ENCODE results near the gene NPDC1. TPM values are rescaled to one million over a fixed set of nuclear protein-coding genes. Genes with fewer than 3 reads are reported as not detected.

The NPDC1 gene, protein sequence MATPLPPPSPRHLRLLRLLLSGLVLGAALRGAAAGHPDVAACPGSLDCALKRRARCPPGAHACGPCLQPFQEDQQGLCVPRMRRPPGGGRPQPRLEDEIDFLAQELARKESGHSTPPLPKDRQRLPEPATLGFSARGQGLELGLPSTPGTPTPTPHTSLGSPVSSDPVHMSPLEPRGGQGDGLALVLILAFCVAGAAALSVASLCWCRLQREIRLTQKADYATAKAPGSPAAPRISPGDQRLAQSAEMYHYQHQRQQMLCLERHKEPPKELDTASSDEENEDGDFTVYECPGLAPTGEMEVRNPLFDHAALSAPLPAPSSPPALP
- total RNA-seq = 4.7 and 6.9 TPM in 2 replicates

DNA sequence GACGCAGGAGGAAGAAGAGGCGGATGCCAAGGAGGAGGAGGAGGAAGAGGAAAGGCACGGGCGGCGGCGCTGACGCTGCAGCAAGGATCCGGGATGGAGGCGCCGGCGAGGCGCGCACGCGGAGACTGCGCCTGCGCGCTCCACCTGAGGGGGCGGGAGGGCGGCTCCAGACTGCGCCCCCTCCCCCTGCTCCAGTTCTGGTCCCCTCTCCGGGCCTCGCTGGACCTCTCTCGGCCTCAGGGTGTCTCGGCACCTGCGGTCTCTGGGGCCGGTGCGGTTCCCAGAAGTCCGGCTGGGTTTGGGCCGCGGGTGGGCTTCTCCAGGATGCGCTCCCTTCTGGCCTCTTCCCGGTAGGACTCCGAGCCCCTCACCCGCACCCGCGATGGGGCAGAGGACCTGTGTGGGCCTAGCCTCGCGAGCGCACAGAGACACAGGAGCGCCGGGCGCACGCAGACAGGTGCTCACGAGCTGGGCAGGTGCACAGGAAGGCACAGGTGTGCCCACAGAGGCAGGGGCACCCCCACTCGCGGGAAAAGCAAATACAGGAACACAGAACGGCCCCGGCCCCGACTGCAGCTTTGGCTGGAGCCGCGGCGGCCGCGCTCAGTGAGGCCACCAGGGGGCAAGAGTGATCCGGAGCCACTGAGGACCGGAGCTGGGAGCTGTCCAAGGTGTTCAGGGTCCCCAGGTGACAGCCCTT, at the start of gene NPDC1:
Gene NPDC1, minus strand, starts transcription at position 90 of the 700 bp plus-strand sequence. CDS start 188 bp downstream, outside the sequence.

DNA sequence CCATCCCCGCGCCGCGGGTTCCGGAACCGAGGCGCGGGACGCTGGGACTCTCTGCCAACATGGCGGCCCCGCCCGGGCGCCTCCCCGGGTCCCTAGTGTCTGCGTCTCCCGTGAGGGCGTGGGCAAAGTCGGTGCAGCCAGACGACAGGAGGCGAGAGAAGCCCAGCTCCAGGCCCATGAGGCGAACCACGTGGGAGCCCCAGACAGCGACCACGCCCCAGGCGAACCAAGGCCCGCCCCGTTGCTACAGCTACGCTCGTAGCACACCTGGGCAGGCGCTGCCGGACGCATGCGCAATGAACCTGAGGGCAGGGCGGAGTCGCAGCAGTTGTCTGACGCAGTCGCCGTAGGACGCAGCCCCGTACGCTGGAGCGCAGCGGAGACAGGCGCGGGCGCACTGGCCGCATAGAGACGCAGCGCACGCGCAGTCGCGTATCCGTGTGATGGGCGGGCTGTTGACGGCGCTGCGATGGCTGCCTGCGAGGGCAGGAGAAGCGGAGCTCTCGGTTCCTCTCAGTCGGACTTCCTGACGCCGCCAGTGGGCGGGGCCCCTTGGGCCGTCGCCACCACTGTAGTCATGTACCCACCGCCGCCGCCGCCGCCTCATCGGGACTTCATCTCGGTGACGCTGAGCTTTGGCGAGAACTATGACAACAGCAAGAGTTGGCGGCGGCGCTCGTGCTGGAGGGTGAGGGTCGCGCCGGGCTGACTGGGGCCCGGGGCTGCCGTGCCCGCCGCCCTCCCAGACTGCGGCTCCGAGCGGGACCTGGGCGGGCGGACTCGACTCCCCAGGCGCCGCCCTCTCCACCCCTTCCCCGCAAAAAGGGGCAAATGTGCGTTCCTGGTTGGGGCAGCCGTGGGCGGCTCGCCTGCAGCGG, 40.8 kb upstream of the NPDC1 start, which contains the start of gene MAN1B1:
Gene MAN1B1, plus strand, starts transcription at position 455 of the 878 bp plus-strand sequence. Its CDS starts 15 bp downstream, at position 470.

DNA sequence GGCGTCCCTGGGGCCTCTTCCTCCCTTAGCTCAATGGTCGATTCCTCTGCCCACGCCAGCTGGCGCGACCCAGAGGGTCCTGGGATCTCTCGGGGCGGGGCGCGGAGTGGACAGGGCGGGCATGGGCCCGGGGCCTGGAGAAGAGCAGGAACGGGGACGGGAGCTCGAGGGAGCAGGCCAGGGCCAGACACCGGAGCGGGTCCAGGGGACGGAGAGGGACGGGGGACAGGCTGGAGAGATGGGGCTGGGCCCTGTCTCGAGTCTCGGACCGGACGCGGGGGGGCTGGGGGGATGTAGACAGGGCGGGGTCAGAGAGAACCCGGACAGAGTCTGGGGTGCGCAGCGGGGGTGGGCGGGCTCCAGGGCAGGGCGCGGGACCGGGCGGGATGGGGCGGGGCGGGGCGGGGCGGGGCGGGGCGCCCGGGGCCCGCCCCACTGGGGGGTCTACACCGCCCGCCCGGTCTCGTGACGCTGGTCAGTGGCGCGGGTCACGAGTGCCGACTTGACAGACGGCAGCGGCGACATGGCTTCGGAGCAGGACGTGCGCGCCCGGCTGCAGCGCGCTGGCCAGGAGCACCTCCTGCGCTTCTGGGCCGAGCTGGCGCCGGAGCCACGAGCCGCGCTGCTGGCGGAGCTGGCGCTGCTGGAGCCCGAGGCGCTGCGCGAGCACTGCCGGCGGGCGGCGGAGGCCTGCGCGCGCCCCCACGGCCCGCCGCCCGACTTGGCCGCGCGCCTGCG, 31.2 kb upstream of the NPDC1 start, which contains the start of gene UAP1L1:
Gene UAP1L1, plus strand, starts transcription at position 508 of the 738 bp plus-strand sequence. Its CDS starts 16 bp downstream, at position 524.

DNA sequence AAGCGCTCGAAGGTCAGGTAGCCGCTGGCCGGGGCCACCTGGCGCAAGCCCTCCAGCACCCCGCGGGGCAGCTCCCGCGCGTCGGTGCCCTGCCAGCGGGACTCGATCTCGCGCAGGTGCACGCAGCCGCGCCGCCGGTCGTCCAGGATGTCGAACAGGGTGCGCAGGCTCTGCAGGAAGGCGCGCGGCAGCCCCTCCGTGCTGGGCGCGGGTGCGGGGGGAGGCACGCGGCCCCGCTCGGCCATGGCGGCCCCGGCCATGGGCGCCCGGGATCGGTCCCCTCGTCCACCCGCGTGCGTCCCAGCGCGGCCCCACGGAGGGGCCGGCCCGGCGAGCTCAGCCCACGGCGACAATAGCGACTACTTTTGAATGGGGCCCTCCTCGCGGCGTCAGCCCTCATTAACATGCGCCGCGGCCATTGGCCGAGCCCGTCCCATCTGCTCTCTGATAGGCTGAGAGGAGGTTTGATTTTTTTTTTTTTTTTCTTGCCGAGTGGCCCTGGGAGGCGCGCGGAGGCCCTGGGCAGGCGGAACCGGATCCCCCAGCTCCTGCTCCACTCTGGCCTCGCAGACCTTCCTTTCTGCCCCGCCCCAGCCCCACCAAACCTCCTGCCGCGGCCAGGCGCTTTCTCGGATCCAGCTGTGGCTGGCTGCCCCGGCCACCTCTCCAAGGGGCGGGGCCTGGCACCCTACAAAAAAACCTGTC, 24.4 kb upstream of the NPDC1 start, which contains the start of gene SAPCD2:
Gene SAPCD2, minus strand, starts transcription at position 357 of the 705 bp plus-strand sequence. Its CDS starts 97 bp downstream, at position 260.

DNA sequence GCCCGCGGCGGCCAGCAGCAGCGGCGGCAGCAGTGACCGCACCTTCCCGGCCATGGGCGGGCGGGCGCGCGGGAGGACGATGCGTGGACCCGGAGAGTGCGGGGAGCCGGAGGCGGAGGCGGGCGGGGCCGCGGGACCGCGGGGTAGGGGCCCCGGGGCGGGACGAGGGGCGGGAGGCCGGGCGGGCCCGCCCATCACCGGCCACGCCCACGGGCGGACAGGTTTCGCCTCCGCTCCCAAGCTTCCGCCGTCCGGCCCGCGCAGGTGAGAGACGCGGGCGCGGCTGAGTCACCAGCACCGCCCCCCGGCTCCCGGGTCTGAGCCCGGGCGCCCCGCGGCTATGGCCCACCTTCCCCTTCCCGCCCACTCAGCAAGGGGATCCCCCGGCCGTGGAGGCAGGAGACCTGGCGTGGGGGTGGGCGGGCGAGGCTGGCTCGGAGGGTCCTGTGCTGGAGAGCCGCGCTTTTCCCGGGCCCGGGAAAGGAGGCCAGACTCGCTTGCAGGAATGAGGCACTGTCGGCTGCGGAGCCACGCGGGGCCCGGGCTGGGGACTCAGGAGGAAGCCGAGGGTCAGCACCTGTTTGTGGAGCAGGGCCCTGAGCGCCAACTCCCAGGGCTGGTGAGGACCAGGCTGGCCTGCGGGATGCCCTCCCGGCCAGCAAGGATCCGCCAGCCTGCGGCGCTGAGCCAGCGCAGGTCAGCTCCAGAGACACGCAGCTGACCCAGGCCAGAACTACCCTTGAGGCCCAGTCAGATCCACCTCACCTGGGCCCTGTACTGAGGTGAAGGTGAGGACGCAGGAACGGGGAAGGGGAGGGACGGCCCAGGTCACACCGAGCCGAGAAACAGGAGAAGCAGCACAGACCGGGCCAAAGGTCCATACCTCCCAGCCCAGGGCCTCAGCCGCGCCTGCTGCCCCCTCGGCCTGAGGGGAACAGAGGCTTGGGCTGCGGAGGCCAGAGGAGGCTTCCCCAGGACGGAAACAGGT, 8.3 kb upstream of the NPDC1 start, which contains the start of gene ENTPD2:
Gene ENTPD2, minus strand, starts transcription at position 118 of the 988 bp plus-strand sequence. Its CDS starts 64 bp downstream, at position 54.

DNA sequence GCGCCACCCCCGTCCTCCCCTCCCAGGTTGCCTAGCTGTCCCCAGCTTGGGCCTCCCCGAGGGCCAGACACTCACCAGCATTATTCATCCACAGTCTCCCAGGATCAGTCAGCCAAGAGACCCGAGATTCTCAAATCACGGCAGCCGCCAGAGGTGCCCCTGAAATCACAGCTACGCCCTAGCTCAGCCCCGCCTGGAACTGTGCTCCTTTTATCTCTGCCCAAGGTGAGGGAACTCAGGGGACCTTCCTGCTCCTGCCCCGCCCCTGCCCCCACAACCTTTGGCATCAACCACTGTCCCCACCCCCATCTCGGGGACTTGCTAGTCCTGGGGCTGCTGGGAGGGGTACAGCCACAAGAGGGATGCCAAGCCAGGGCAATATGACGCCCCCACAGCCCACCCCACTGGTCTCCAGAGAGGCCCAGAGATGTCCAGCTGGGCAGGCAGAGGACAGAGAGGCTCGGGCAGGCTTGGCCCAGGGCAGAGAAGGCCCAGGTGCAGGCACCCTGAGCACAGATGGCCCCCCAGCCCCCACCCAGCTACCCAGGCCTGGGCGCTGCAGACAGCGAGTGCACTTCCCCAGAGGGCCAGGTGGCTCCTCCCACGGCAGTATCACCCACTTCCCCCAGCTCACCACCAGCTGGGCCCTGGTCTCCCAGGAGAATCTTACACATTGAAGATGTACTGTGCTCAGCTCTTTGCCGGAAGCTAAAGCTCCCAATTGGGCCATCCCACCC, 13.9 kb downstream of the NPDC1 start, which contains the start of gene FUT7:
Gene FUT7, minus strand, starts transcription at position 185 of the 737 bp plus-strand sequence. Its CDS starts 97 bp downstream, at position 88.

DNA sequence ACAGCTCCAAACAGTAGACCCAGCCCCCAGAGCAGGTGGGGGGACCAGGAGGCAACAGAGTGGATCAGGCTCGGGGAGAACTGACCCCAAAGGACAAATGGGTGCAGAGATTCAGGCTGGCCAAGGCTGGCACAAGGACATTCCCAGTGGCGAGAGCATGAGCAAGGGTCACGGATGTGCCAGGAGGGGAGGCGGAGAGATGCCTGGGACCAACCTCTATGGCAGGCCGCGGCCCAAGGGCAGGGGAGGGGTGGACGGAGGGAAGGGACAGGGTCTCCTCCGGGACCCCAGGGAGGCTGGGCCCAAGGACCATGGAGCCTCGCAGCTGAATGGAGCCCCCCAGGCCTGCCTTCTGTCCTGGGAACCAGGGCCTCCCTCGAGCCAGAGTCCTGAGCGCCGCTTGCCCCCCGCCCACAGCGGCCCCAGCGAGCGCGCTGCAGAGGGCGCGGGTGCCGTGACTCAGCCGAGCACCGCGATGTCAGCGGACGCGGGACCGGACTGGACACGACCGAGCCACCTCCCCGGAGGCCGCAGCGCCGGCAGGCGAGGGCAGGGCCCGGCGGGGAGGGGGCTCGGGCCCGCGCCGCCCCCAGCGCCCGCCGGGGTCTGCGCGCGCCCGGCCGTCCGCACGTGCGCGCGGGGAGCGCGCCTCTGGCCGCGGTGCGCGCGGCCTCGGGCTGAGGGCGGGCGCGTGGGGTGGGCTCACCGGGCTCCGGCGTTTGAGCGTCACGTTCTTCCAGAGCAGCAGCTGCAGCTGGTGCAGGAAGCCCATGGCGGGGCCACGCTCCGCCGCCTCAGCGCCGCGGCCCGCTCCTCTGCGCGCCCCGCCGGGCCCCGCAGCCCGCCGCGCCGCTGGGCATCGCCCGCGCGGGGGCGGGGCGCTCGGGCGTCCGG, 18.4 kb downstream of the NPDC1 start, which contains the start of gene ABCA2:
Gene ABCA2, minus strand, starts transcription at position 869 of the 894 bp plus-strand sequence. Its CDS starts 97 bp downstream, at position 772.

DNA sequence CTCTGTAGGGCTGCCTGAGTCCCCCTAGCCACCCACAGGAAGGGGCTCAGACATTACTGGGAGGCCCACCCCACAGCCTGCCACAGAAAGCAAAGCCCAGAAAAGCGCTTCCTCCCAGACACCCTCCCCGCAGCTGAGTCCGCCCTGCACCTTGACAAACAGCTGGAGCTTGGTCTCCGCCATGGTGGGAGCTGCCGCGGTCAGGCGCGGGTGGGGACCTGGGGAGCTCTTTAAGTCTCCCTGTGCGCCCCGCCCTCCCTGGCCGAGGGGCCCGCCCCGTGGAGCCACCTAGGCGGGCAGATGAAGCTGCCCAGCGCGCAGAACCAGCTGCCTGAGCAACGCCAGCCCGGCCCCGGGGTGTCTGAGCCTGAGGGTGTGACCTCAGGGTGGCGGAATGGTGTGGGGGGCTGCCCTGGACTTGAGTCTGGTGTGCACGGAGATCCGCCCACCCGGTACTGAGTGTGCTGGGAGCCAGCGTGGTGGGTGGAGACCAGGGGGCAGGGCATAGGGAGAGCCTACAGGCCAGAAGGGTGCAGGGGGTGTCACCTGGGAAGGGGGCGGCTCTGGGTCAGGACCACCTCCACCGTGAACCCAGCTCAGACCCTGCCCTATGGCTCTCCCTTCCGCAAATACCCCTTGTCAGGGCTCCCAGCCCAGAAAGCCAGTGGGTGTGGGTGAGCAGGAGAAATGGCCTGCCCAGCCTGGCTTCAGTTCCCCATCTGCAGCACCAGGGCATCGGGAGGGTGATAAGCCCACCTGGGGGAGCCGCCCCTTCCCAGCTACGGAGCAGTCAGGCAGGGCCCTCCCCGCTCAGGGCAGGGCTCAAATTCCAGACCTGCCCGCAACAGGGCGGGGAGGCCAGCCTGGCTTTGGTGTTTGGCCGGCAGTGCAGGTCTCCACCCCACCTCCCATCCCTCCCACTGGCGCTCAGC, 49.4 kb downstream of the NPDC1 start, which contains the start of gene CLIC3:
Gene CLIC3, minus strand, starts transcription at position 208 of the 932 bp plus-strand sequence. Its CDS starts 25 bp downstream, at position 183.

DNA sequence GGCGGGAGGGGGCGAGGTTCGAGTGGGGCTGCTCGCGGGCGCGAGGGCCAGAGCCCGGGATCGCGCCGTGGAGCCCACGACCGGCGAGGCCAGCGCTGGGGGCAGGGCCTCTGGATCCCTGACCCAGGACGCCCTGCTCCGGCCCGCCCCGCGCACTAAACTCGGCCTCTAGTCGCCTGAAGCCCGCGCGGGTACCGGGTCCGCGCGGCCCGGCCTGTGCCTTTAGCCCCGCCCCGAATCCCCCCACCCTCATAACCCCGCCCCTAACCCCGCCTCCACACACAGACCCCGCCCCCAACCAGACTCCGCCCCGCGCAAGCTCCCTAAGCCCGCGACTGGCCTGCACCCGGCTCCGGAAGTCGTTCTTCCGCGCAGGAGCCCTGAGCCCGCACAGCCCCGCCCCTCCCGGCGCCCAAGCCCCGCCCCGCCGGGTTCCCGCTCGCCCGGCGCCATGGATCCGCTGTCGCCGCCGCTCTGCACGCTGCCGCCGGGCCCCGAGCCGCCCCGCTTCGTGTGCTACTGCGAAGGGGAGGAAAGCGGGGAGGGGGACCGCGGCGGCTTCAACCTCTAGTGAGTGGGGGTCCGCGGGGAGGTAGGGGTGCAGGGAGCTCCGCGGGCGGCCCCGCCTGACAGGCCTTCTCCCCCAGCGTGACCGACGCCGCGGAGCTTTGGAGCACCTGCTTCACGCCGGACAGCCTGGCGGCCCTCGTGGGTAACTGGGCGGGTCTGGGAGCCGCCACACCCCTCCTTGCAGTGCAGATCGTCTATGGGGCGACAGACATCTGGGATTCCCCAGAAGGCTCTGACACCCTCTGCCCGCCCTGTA, 53.8 kb downstream of the NPDC1 start, which contains the start of gene PAXX:
Gene PAXX, plus strand, starts transcription at position 430 of the 826 bp plus-strand sequence. Its CDS starts 22 bp downstream, at position 452.

Small RNAs within 50 kb of the gene (small RNA-seq; reads per million reads assigned to genes)
- not detected for gene RF00153

Other genes starting within 250 kb of the NPDC1 start
- 0.16 and 0.73 TPM in 2 replicates for gene CCDC183, start 249.8 kb downstream of the NPDC1 start, total RNA-seq
- gene RABL6, start 238.2 kb downstream of the NPDC1 start, total RNA-seq = 83.5 and 85.7 TPM in 2 replicates
- gene AJM1, start 203.7 kb downstream of the NPDC1 start, total RNA-seq = 0.85 and 0.97 TPM in 2 replicates
- 49.8 and 55.1 TPM in 2 replicates for gene PHPT1, start 196.8 kb downstream of the NPDC1 start, total RNA-seq
- 1.1 and 1.9 TPM in 2 replicates for gene MAMDC4, start 193.8 kb downstream of the NPDC1 start, total RNA-seq
- gene EDF1, start 179.9 kb downstream of the NPDC1 start, total RNA-seq = 119 and 175 TPM in 2 replicates
- 6.6 and 6.8 TPM in 2 replicates for gene TRAF2, start 159.7 kb downstream of the NPDC1 start, total RNA-seq
- gene FBXW5, start 101.4 kb downstream of the NPDC1 start, total RNA-seq = 133 and 152 TPM in 2 replicates
- gene C8G, start 100.9 kb downstream of the NPDC1 start, total RNA-seq = 1.1 TPM in 1 of 2 replicates, not detected in the other
- 0.24 TPM in 1 of 2 replicates, not detected in the other for gene LCN12, start 93.9 kb downstream of the NPDC1 start, total RNA-seq
- 16.9 and 20.2 TPM in 2 replicates for gene PTGDS, start 68.7 kb downstream of the NPDC1 start, total RNA-seq
- 2.4 and 3.5 TPM in 2 replicates for gene LCNL1, start 63.2 kb downstream of the NPDC1 start, total RNA-seq
- gene PAXX, start 53.8 kb downstream of the NPDC1 start, total RNA-seq = 7.3 and 8.5 TPM in 2 replicates
- 0.32 and 2.4 TPM in 2 replicates for gene CLIC3, start 49.6 kb downstream of the NPDC1 start, total RNA-seq
- gene ABCA2, start 17.9 kb downstream of the NPDC1 start, total RNA-seq = 11.9 and 15.1 TPM in 2 replicates
- not detected in 2 replicates for gene FUT7, start 14.1 kb downstream of the NPDC1 start, total RNA-seq
- gene ENTPD2, start 7.9 kb upstream of the NPDC1 start, total RNA-seq = not detected in 2 replicates
- 1.6 and 1.8 TPM in 2 replicates for gene SAPCD2, start 24.4 kb upstream of the NPDC1 start, total RNA-seq
- gene UAP1L1, start 31.3 kb upstream of the NPDC1 start, total RNA-seq = 32.5 and 40.4 TPM in 2 replicates
- gene MAN1B1, start 40.8 kb upstream of the NPDC1 start, total RNA-seq = 81.1 and 82.9 TPM in 2 replicates
- 68.4 and 81.5 TPM in 2 replicates for gene DPP7, start 68.6 kb upstream of the NPDC1 start, total RNA-seq
- gene GRIN1, start 93.0 kb upstream of the NPDC1 start, total RNA-seq = 0.12 TPM in 1 of 2 replicates, not detected in the other
- not detected in 2 replicates for gene LRRC26, start 123.9 kb upstream of the NPDC1 start, total RNA-seq
- gene TMEM210, start 125.9 kb upstream of the NPDC1 start, total RNA-seq = not detected in 2 replicates
- gene ANAPC2, start 142.4 kb upstream of the NPDC1 start, total RNA-seq = 23.5 and 23.8 TPM in 2 replicates
- gene SSNA1, start 142.5 kb upstream of the NPDC1 start, total RNA-seq = 46.1 and 55.9 TPM in 2 replicates
- 8.9 and 9.4 TPM in 2 replicates for gene TPRN, start 154.6 kb upstream of the NPDC1 start, total RNA-seq
- 32.1 and 32.4 TPM in 2 replicates for gene TMEM203, start 159.5 kb upstream of the NPDC1 start, total RNA-seq
- gene NDOR1, start 159.5 kb upstream of the NPDC1 start, total RNA-seq = 5.1 and 6.8 TPM in 2 replicates
- 0.16 and 0.85 TPM in 2 replicates for gene RNF208, start 176.1 kb upstream of the NPDC1 start, total RNA-seq
- 0.32 and 0.73 TPM in 2 replicates for gene CYSRT1, start 179.0 kb upstream of the NPDC1 start, total RNA-seq
- 0.16 TPM in 1 of 2 replicates, not detected in the other for gene RNF224, start 181.3 kb upstream of the NPDC1 start, total RNA-seq
- under 0.01 TPM in 1 of 2 replicates, not detected in the other for gene SLC34A3, start 184.7 kb upstream of the NPDC1 start, total RNA-seq
- 123 and 132 TPM in 2 replicates for gene TUBB4B, start 195.1 kb upstream of the NPDC1 start, total RNA-seq
- not detected in 2 replicates for gene STPG3, start 205.1 kb upstream of the NPDC1 start, total RNA-seq
- gene NELFB, start 209.2 kb upstream of the NPDC1 start, total RNA-seq = 56.8 and 59.1 TPM in 2 replicates
- 4.9 and 6.8 TPM in 2 replicates for gene TOR4A, start 231.5 kb upstream of the NPDC1 start, total RNA-seq

Data from hair follicle dermal papilla cell (primary cell).